ENCODE measurements around the gene METTL27. TPM values are rescaled to one million over a fixed set of nuclear protein-coding genes. Genes with fewer than 3 reads are reported as not detected.

Gene METTL27
- polyA plus RNA-seq, 1 experiment: 1.5 TPM

- ChIA-PET POLR2A (no interaction called here), CTCF (interaction anchor here (1.2 to 2.9 kb wide), 10 partner anchors 9 to 535 kb away, joined by 3 to 35 read pairs (median 6); partner anchors contain the start of gene ELN)
- Histone ChIP-seq H3K4me3 (ENCODE audit: low read depth, low read length) (no peak overlapping the region), H3K27me3 (ENCODE audit: control insufficient read depth, insufficient read depth, low read length) (no peaks in the 10 kb centered on the region), H3K36me3 (ENCODE audit: control insufficient read depth, insufficient read depth, low read length) (no peaks in the 10 kb centered on the region)
- TF ChIP-seq CTCF (IDR thresholded peaks at IDR 0.05; ENCODE audit: insufficient read depth, low read depth, low read length): no peak
- no peak for DNase-seq (ENCODE audit: low read depth)
Observed at GRCh38 chr7:73866446-73866767, 24.1 kb upstream of the METTL27 start.

GRCh38 chr7:73865738-73866445 is 23.6 kb upstream of the METTL27 start:
- TF ChIP-seq CTCF (IDR thresholded peaks at IDR 0.05; ENCODE audit: insufficient read depth, low read depth, low read length): peak; percentile 76
- CTCF ChIA-PET: interaction anchor here (0.6 to 2.9 kb wide), 21 partner anchors 8 to 535 kb away, joined by 3 to 35 read pairs (median 4); partner anchors contain the start of gene ELN
- no peak overlapping the region for H3K4me3 ChIP-seq (ENCODE audit: low read depth, low read length)
- POLR2A ChIA-PET: interaction anchor here (0.5 kb wide), 2 partner anchors 11 to 526 kb away, joined by 4 to 14 read pairs; no protein-coding TSS in a partner anchor
- no peaks in the 10 kb centered on the region for H3K36me3 ChIP-seq (ENCODE audit: control insufficient read depth, insufficient read depth, low read length)
- no peak for DNase-seq (ENCODE audit: low read depth)
- no peaks in the 10 kb centered on the region for H3K27me3 ChIP-seq (ENCODE audit: control insufficient read depth, insufficient read depth, low read length)

- no peak for TF ChIP-seq CTCF (IDR thresholded peaks at IDR 0.05; ENCODE audit: insufficient read depth, low read depth, low read length)
- DNase-seq (ENCODE audit: low read depth): no peak
- POLR2A ChIA-PET: interaction anchor here (0.5 kb wide), 1 partner anchor 10 kb away, joined by 14 read pairs; no protein-coding TSS in a partner anchor
- Histone ChIP-seq H3K27me3 (ENCODE audit: control insufficient read depth, insufficient read depth, low read length) (no peaks in the 10 kb centered on the region), H3K4me3 (ENCODE audit: low read depth, low read length) (no peak overlapping the region), H3K36me3 (ENCODE audit: control insufficient read depth, insufficient read depth, low read length) (no peaks in the 10 kb centered on the region)
- CTCF ChIA-PET: interaction anchor here (0.6 to 2.9 kb wide), 24 partner anchors 8 to 536 kb away, joined by 3 to 35 read pairs (median 4); partner anchors contain the start of gene ELN
Observed at GRCh38 chr7:73864981-73865711, 22.8 kb upstream of the METTL27 start.

GRCh38 chr7:73861305-73861704 is 19.0 kb upstream of the METTL27 start:
- CTCF ChIA-PET: no interaction called here

More at GRCh38 chr7:73861305-73861704, 19.0 kb upstream of the METTL27 start:
- no peak for DNase-seq (ENCODE audit: low read depth)
- POLR2A ChIA-PET: no interaction called here
- Histone ChIP-seq H3K27me3 (ENCODE audit: control insufficient read depth, insufficient read depth, low read length) (no peaks in the 10 kb centered on the region; the same call in 1 of the 2 replicates), H3K36me3 (ENCODE audit: control insufficient read depth, insufficient read depth, low read length) (no peaks in the 10 kb centered on the region), H3K4me3 (ENCODE audit: low read depth, low read length) (no peak overlapping the region)
- no peak for TF ChIP-seq CTCF (IDR thresholded peaks at IDR 0.05; ENCODE audit: insufficient read depth, low read depth, low read length)
